ENCODE measurements around the gene GNA14.

GRCh38 chr9:77587851-77588250 is 60.3 kb downstream of the GNA14 start:
- TF ChIP-seq ZFX (IDR thresholded peaks at IDR 0.05; ENCODE audit: borderline replicate concordance) (no peak), CTCF (IDR thresholded peaks at IDR 0.05) (no peak)
